GM10266 (cell line): ENCODE measurements around the gene UBR2.

ENCODE experiments used
- DNase-seq: peaks from one replicate; pipeline ENCODE4 v3.0.0; 2012; ENCODE audit errors: extremely low spot score
- CTCF ChIP-seq: IDR thresholded peaks from 2 replicates; pipeline ENCODE4 v1.5.1; 2012; ENCODE audit warnings: mild to moderate bottlenecking, low read depth; ENCODE audit not compliant: control insufficient read depth, insufficient read depth; ENCODE audit errors: missing control alignments

The UBR2 gene

GRCh38 chr6:42563697-42564505 lies at the start of gene UBR2:
UBR2 (plus strand) TSS chr6:42564029; CDS start chr6:42564320, 291 bp downstream.
- DNase-seq: peak; percentile 91
- peak; percentile 40 for TF ChIP-seq CTCF

DNA sequence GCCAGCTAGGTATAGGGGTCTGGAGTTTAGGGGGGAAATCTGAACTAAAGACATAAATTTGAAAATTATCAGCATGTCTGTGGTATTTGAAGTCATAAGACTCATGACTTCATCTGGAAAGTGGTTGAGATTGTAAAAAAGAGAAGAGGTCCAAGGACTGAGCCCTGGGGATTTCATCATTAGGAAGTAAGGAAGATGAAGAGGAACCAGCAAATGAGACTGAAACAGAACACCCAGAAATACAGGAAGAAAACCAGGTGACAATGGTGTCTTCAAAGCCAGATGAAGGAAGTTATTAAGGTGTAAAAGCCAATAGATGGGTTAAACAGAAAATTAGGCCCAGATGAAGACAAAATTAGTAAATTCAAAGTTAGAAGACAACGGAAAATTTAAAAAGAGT lies 49.1 kb upstream of the UBR2 start:
- DNase-seq: no peak
- TF ChIP-seq CTCF: no peak

- no peak for TF ChIP-seq CTCF
These were observed 44.0 kb upstream of the UBR2 start for GRCh38 chr6:42519779-42520178.

DNA sequence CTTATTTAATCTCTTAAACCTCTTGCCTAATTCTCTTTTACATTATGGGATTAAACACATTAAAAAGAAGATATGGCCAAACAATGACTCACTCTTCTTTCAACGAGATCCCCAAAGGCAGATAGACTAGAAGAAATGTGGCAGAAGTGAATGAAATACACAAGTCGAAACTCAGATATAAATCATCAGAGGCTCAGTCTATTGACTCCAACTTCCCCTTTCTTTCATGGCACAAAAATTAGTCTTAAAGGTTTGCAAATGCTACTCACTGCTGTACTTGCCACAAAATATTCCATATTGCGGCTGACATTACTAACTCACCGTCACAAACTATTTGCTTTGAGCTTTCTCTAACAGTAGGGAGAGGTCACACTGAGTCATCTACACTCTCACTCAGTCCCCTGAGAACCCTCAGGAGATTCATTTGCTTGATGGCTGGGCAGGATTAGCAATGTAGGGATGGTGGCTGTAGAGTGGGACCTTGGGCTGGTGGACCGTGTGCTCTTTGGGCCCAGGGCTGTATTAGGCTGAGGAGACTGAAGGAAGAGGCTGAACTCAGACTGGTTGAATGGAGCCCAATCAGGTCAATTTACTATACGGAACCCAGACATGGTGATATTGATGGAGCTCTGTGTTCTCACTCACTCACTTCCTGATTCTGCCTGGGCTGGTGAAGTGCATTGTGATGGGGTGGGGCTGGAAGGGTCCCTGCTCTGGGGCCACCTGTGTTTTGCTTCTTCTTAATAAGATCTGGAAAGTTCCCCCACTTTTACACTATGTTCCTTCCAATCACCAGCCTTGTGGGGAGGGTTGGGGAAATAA lies 42.8 kb upstream of the UBR2 start:
- TF ChIP-seq CTCF: no peak
- peak; percentile 31 for DNase-seq

More at GRCh38 chr6:42519779-42520178, 44.0 kb upstream of the UBR2 start:
- DNase-seq: no peak

DNA sequence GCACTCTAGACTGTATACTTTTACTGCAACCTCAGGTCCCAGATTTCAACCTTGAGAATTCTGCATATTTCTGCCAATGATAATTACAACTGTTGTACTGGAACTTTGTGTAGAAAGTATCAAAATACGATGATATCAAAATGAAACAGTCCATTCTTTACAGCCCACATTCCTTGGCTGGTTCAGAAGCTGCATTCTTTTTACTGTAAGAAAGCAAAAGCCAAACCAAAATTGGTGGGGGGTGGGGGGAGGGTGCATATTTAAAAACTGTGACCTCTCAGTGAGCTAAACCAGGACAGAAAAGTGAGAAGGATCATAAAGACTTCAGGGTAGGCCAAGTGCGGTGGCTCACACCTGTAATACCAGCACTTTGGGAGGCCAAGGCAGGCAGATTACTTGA lies 41.8 kb upstream of the UBR2 start:
- DNase-seq: no peak
- TF ChIP-seq CTCF: no peak

DNA sequence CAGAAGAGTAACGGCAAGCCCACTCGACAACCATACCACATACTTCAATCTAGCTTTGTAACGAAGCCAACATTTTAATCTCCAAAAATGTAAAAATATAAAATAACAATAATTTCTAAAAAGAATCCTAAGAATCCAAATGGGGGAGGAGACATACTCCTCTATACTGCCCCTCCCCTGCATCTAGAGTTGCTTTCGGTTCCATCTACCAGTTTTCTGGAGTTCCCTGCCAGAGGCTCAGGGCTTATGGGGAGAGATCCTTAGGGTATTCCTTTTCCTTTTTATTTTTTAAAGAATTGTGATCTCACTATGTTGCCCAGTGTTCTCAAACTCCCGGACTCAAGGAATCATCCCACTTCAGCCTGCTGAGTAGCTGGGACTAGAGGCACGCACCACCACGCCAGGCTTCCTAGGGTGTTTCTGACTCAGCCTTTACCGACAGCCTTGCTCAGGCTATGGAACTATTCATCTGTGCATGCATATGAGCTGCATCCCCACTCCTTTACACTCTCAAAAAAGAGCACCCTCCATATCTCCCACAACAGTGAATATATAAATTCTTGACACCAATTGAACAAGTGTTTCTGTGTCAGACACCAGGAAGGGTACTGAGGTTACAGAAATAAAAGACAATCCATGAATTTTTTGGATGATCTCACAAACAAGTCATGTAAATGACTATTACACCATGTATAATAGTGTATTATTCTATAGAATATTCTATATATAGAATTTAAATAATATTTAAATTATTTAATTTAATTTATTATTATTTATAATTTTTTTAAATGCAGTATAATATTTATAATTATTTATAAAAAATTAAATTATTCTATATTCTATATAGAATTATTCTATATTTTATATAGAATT lies 40.7 kb upstream of the UBR2 start:
- no peak for TF ChIP-seq CTCF
- no peak for DNase-seq
